HUDEP-2 (cell line): ENCODE measurements around the gene CPLX3.

Experiments used
- DNase-seq, 76 experiments: peaks; one replicate each; lab custom pipeline; 2025; ENCODE audit not compliant: unreplicated experiment in 76 of 76; lab: John Stamatoyannopoulos, UW

CPLX3 gene

DNA sequence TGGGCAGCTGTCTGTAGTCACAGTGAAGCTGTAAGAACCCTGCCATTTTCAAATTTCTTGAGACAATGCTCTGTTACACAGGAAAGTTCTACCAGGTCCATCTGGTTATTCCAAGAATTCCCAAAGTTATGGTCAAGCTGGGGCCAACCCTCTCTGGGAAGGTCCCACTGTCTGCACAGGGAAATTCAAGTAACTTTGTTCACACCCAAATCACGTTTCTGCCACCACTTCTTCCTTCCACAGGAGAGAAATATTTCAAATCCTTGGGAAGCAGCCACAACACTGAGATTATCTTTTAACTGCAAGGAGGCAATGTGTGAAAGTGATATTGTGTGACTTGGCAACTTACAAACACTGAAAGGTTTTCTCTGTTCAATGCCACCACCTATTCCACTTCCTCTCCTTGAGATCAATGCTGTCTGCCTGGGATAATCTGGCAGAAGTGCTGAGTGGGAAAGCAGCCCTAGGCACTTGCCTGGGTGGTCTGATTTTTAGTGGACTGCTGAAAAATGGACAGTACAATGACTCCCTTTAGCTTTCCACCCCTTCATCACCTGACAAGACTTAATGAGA lies 41.1 kb downstream of the CPLX3 start:
- peak in 6 of 76 experiments; percentile 6 to 31 (median 24) for DNase-seq

DNA sequence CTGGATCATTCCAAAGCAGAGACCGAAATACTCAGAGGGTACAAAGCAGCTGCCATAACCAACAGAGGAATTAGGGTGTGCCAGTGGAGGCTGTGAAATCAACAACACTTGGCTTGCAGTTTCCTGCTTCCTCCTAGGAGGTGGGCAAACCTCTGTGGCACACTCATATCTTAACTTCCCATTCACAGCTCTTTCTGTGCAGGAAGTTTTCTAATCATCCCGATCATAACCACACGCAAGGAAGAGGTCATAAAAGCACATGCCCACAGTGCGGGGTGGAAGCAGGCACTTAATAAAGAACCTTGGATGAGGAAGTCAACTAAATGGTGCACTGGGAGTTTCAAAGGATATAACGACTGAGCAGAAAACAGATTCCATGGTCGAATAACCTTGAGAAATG lies 41.6 kb downstream of the CPLX3 start:
- peak in 3 of 76 experiments; percentile 12 to 27 (median 15) for DNase-seq

DNA sequence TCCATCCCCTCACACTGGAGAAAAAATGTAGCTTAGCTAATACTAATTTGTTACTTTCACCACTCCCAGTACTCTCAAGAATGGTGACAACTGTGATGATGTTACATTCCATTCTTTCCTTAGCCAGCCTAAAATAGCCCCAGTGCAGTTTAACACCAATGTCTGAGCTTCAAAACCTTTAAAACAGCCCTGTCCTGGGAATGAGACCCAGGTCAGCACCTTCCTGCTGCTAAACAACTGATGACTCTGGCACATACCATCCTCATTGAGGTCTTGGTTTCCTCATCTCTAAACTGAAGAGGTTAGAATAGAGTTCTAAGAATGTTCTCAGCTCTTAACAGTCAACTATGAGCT lies 42.9 kb downstream of the CPLX3 start:
- DNase-seq = no peak

DNA sequence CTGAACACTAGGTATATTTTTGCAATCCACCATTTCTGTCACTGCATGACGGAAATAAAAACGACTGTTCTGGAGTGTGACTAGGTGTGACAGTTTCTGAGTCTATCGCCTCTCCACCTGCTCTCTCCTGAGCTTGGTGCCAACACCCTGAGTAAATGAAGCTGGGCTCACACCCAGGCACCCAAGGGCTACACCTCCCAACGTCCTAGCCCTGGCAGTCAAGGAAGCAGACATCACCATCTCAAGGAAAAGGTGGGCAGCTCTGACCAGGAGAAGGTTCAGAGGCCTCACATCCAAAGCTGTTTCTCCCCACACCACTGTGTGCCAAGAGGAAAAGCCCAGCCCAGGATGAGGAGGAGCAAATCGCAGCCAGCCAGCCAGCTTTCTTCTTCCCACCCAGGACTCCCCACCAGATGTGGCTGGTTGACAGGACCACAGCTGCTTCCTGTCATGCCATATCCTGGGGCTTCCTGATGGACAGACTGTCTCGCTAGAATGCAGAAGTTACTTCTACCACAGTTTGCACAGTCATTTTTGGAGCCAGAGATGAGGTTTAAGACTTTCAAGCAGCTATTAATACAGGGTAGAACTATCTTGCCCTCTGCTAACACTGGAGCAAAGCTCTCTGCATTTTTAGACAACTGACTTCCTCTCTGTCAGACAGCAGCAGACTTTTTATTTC lies 43.4 kb downstream of the CPLX3 start:
- peak in 6 of 76 experiments; percentile 12 to 30 (median 21) for DNase-seq

DNA sequence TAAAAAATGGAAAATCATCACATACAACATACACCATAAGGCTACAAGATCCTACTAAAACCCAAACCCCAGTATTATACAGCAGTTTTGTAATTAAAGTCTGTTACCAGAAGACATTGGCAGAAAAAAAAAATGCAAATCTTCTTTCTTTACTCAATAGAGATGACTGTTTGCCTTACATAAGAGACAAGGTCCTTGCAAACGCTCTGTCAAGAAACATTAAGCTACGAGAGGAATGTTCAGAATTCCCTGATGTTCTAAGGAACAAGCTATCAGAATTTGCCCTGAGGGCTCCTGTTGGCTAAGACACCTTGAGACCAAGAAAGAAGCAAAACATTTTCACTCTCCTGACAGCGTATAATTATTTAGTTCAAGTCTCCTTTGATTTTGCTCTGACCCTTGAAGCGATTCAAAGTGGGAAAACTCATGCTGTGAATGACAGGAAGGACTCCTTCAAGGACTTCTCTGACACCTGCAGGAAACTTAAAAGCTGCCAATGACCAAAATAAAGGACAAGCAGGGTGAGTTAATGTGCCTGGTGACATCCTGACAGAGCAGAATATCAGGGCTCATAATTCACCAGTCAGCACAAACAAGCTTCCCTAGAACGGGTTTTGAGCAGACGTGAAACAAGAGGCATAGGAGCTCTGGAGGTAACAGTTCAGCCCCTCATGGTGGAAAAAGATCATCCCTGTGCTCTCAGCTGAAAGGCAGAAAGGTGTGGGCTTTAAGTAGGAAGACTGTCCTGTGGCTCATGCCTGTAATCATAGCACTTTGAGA lies 44.2 kb downstream of the CPLX3 start:
- DNase-seq = no peak

DNA sequence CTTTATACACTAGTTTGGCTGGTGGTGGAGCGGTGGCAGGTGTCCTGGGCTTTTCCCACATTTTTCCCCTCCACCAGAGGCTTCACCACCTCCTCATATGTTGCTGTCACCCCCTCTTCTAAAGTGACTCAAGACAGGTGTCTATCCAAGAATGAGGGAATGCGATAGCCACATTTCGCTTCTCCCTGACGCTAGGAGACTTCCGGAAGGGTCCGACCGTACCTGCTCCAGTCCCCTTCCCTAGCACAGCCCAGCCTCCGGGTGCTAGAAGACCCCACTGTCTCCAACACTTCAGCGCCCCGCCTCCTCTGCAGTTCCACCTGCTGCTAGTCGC lies 46.2 kb downstream of the CPLX3 start:
- no peak for DNase-seq

DNA sequence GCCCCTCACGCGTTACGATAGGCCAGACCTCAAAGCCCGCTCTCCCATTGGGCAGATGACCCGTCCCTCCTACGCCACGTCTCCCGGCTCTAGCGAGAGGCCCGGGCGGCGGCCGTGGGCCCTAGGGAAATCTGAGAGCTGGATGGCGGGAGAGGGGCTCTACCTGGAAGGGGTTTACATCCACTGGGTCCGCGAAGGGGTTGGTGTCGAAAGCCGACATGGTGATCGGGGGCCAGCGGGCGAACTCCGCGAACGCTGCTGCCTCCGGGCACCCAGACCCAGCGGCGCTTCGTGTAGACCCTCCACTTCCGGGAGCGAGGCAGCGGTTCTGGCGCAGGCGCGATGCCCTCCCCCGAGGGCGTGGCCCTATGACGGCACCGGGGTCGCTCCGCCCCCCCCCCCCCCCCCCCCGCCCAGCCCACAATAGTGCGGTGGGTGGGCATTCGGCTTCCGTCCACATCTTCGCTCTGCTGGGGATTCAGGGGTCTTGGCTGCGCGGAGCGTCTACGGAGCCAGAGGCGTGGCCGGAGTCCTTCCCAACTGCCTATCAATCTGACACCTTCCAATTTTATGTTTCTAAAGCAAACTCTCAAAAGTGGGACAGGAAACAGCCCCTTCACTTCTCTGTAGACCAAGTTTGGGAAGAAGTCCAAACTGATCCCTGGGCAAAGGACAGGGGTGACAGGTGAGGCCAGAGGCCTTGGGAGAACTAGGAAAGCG lies 46.8 kb downstream of the CPLX3 start, which contains the start of gene SCAMP2:
TSS of gene SCAMP2 (minus strand) at position 330 of the 720 bp plus-strand sequence. CDS start at position 220, 110 bp downstream.
- peak in 75 of 76 experiments; percentile 49 to 99 (median 85) for DNase-seq

DNA sequence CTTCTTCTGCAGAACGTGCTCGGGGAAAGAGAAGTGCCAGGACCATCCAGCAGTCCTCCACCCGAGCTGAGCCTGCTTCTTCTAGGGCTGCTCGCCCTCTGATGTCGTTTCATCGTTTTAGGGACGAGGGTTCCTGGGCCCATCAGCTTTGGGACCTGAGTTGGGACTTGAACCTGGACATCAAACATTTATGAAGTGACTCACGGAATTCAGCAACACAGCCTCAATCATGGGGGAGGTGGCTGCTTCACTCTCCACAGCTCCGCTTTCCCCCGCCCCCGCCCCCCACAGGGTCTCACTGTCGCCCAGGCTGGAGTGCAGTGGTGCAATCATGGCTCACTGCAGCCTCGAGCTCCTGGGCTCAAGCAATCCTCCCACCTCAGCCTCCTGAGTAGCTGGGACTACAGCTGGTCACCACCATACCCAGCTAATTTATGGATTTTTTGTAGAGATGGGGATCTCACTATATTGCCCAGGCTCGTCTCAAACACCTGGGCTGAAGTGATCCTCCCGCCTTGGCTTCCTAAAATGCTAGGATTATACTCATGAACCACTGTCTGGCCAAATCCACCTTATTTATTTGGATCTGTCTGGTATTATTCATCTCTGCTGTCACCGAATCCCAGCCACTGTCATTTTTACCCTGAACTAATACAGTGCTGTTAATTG lies 47.5 kb downstream of the CPLX3 start:
- no peak for DNase-seq

DNA sequence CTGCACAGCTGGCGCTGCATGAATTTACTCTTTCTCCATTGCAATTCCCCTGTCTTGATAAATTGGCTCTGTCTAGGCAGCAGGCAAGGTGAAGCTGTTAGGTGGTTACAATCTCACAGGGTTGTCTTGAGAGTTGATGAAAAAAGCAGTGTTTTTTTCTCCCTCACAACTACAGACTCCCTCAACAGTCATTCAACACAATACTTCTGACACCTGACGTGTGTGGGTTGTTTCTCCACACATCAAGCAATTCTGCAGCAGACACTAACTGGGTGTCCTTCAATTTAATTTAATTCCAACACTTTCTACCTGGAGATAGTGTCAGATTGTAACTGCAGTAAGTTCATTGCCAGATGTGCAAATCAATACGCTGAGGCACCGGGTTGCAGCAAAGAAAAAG lies 51.8 kb downstream of the CPLX3 start:
- DNase-seq = no peak
